H9 (cell line): ENCODE results near the gene PCBD2. TPM values are rescaled to one million over a fixed set of nuclear protein-coding genes. Genes with fewer than 3 reads are reported as not detected.

Experiments
- DNase-seq: peaks from one replicate; pipeline ENCODE4 v3.0.0-alpha.2; 2017
- H2AFZ ChIP-seq: one replicate; pipeline ENCODE4 v1.6.1; 2013; ENCODE audit warnings: mild to moderate bottlenecking, low read length, control low read depth, moderate library complexity
- H2AK5ac ChIP-seq: 2 replicates; pipeline ENCODE4 v1.6.1; 2013; ENCODE audit warnings: low read length, control low read depth, mixed read lengths; ENCODE audit not compliant: insufficient read length
- H2BK120ac ChIP-seq: one replicate; pipeline ENCODE4 v1.6.1; 2013; ENCODE audit warnings: low read depth, mild to moderate bottlenecking, low read length, control low read depth, inconsistent platforms; ENCODE audit not compliant: poor library complexity, severe bottlenecking
- H2BK12ac ChIP-seq: 2 replicates; pipeline ENCODE4 v1.6.1; 2013; ENCODE audit warnings: low read length, control low read depth, mixed read lengths, low read depth; ENCODE audit not compliant: insufficient read length
- H2BK15ac ChIP-seq: 2 replicates; pipeline ENCODE4 v1.6.1; 2013; ENCODE audit warnings: low read depth, low read length, control low read depth
- H2BK20ac ChIP-seq: one replicate; pipeline ENCODE4 v1.6.1; 2013; ENCODE audit warnings: low read depth, mild to moderate bottlenecking, low read length, control low read depth, inconsistent platforms; ENCODE audit not compliant: poor library complexity, severe bottlenecking
- H2BK5ac ChIP-seq: 2 replicates; pipeline ENCODE4 v1.6.1; 2013; ENCODE audit warnings: low read length, control low read depth, mixed read lengths; ENCODE audit not compliant: insufficient read length
- H3K14ac ChIP-seq: 2 replicates; pipeline ENCODE4 v1.6.1; 2013; ENCODE audit warnings: low read length, control low read depth; ENCODE audit not compliant: insufficient read depth
- H3K18ac ChIP-seq: 2 replicates; pipeline ENCODE4 v1.6.1; 2013; ENCODE audit warnings: low read depth, mild to moderate bottlenecking, mixed read lengths, low read length, control low read depth; ENCODE audit not compliant: insufficient read length
- H3K23ac ChIP-seq: 2 replicates; pipeline ENCODE4 v1.6.1; 2013; ENCODE audit warnings: low read length, control low read depth, mixed read lengths, low read depth; ENCODE audit not compliant: insufficient read length
- H3K23me2 ChIP-seq: 2 replicates; pipeline ENCODE4 v1.6.1; 2013; ENCODE audit warnings: low read depth, mild to moderate bottlenecking, mixed read lengths, low read length, control low read depth; ENCODE audit not compliant: insufficient read length, poor library complexity, severe bottlenecking
- H3K27ac ChIP-seq: 2 replicates; pipeline ENCODE4 v1.5.1; 2013; ENCODE audit warnings: low read length, control low read depth, mixed read lengths, low read depth; ENCODE audit not compliant: insufficient read length
- H3K27me3 ChIP-seq: 2 replicates; pipeline ENCODE4 v1.6.1; 2013; ENCODE audit warnings: low read length, control low read depth, inconsistent platforms; ENCODE audit not compliant: insufficient read depth
- H3K4ac ChIP-seq: 2 replicates; pipeline ENCODE4 v1.6.1; 2013; ENCODE audit warnings: low read depth, mild to moderate bottlenecking, control low read depth, inconsistent platforms, low read length, moderate library complexity
- H3K4me1 ChIP-seq: 2 replicates; pipeline ENCODE4 v1.6.1; 2013; ENCODE audit warnings: low read length, control low read depth, inconsistent platforms; ENCODE audit not compliant: insufficient read depth
- H3K4me2 ChIP-seq: 2 replicates; pipeline ENCODE4 v1.6.1; 2013; ENCODE audit warnings: low read length, control low read depth, mixed read lengths; ENCODE audit not compliant: insufficient read length, insufficient read depth
- H3K56ac ChIP-seq: 2 replicates; pipeline ENCODE4 v1.6.1; 2013; ENCODE audit warnings: low read depth, mild to moderate bottlenecking, mixed read lengths, low read length, control low read depth; ENCODE audit not compliant: insufficient read length
- H3K79me1 ChIP-seq: 2 replicates; pipeline ENCODE4 v1.6.1; 2013; ENCODE audit warnings: low read depth, mild to moderate bottlenecking, moderate library complexity, low read length, control low read depth, inconsistent platforms; ENCODE audit not compliant: insufficient read depth, poor library complexity, severe bottlenecking
- H3K79me2 ChIP-seq: 2 replicates; pipeline ENCODE4 v1.6.1; 2013; ENCODE audit warnings: low read length, control low read depth, inconsistent platforms; ENCODE audit not compliant: insufficient read depth
- H3K9ac ChIP-seq: 2 replicates; pipeline ENCODE4 v1.6.1; 2013; ENCODE audit warnings: low read length, control low read depth, mixed read lengths; ENCODE audit not compliant: insufficient read length; ENCODE audit errors: extremely low read depth
- H3K9me3 ChIP-seq: one replicate; pipeline ENCODE4 v1.6.1; 2013; ENCODE audit warnings: low read depth, low read length, inconsistent platforms; ENCODE audit not compliant: control insufficient read depth
- H3T11ph ChIP-seq: one replicate; pipeline ENCODE4 v1.6.1; 2013; ENCODE audit warnings: mild to moderate bottlenecking, low read length, control low read depth, inconsistent platforms
- H4K20me1 ChIP-seq: one replicate; pipeline ENCODE4 v1.6.1; 2013; ENCODE audit not compliant: control insufficient read depth, insufficient read length, insufficient read depth
- H4K5ac ChIP-seq: 2 replicates; pipeline ENCODE4 v1.6.1; 2013; ENCODE audit warnings: low read depth, mild to moderate bottlenecking, mixed read lengths, low read length, control low read depth; ENCODE audit not compliant: insufficient read length
- H4K8ac ChIP-seq: replicated peaks from 2 replicates; pipeline ENCODE4 v1.6.1; 2013; ENCODE audit warnings: low read length, control low read depth, mixed read lengths, low read depth; ENCODE audit not compliant: insufficient read length
- H4K91ac ChIP-seq: 2 replicates; pipeline ENCODE4 v1.6.1; 2013; ENCODE audit warnings: low read depth, mild to moderate bottlenecking, moderate library complexity, mixed read lengths, low read length, control low read depth; ENCODE audit not compliant: insufficient read length
- H3K27ac Mint-ChIP-seq, 3 experiments: 2 replicates in 2 of 3; 3 replicates in 1 of 3; pipeline ENCODE4 v1.8.0; 2020 to 2021; ENCODE audit warnings: mixed read lengths in 3 of 3, mild to moderate bottlenecking in 1 of 3, moderate library complexity in 1 of 3
- H3K27me3 Mint-ChIP-seq: 2 replicates; pipeline ENCODE4 v1.8.0; 2021; ENCODE audit warnings: low read depth, mild to moderate bottlenecking, moderate library complexity, mixed read lengths
- H3K36me3 Mint-ChIP-seq, 3 experiments: 2 replicates in 2 of 3; 3 replicates in 1 of 3; pipeline ENCODE4 v1.8.0; 2020 to 2021; ENCODE audit warnings: low read depth in 3 of 3, mixed read lengths in 3 of 3; ENCODE audit not compliant: insufficient read depth in 1 of 3
- H3K4me1 Mint-ChIP-seq, 2 experiments: 2 replicates each; pipeline ENCODE4 v1.8.0; 2020; ENCODE audit warnings: mixed read lengths in 2 of 2
- H3K4me3 Mint-ChIP-seq, 2 experiments: 2 replicates in 1 of 2; 3 replicates in 1 of 2; pipeline ENCODE4 v1.8.0; 2020 to 2021; ENCODE audit warnings: mild to moderate bottlenecking in 2 of 2, mixed read lengths in 2 of 2, moderate library complexity in 1 of 2
- H3K9me3 Mint-ChIP-seq, 2 experiments: 2 replicates in 1 of 2; 3 replicates in 1 of 2; pipeline ENCODE4 v1.8.0; 2020; ENCODE audit warnings: mild to moderate bottlenecking in 2 of 2, mixed read lengths in 2 of 2, moderate library complexity in 1 of 2
- CTCF ChIP-seq: fragments of 200-600 bp; sonication (generic); conservative IDR thresholded peaks from 3 replicates; pipeline ENCODE4 v1.8.0; 2021; ENCODE audit warnings: antibody characterized with exemption, mild to moderate bottlenecking
- WGBS: extraction: QIAGEN DNeasy Blood & Tissue Kit; methylation state at CpG from one replicate; pipeline ENCODE4 v1.1.7; 2013; ENCODE audit warnings: missing lambda C conversion rate, low lambda C conversion rate, mixed read lengths; ENCODE audit not compliant: insufficient read length; ENCODE audit errors: extremely low coverage; 5-methylcytosine and 5-hydroxymethylcytosine counted together
- total RNA-seq: library from RNA; stranded (reverse); gene quantifications from 2 replicates; pipeline ENCODE4 v1.2.1, GENCODE V29; 2021

Gene PCBD2
- total RNA-seq, 1 experiment from 2014 or later = 11.9 TPM

- Histone ChIP-seq H3K27ac (no peak overlapping the region), H4K91ac (no peak overlapping the region), H4K20me1 (no peaks in the 10 kb centered on the region), H3K79me2 (no peaks in the 10 kb centered on the region), H4K8ac (no peak overlapping the region), H2BK120ac (no peak overlapping the region), H3K18ac (no peak overlapping the region), H3K23ac (no peak overlapping the region), H2BK12ac (no peak overlapping the region), H3K9me3 (no peaks in the 10 kb centered on the region), H2AK5ac (no peak overlapping the region), H2BK20ac (no peak overlapping the region), H3K14ac (no peak overlapping the region), H2BK15ac (no peak overlapping the region), H4K5ac (no peak overlapping the region), H3K4me2 (no peak overlapping the region), H2BK5ac (no peak overlapping the region), H3K4me1 (no peaks in the 10 kb centered on the region), H2AFZ (no peak overlapping the region), H3K23me2 (no peaks in the 10 kb centered on the region), H3K9ac (no peak overlapping the region), H3K56ac (no peak overlapping the region), H3K27me3 (no peaks in the 10 kb centered on the region), H3K4ac (no peak overlapping the region), H3K79me1 (no peaks in the 10 kb centered on the region), H3T11ph (no peak overlapping the region)
- no peak overlapping the region for H3K4me3 Mint-ChIP-seq
- H3K4me1 Mint-ChIP-seq = no peaks in the 10 kb centered on the region
- peaks cover 7 to 42% (median 36%) of the 10 kb centered on the region in 3 experiments; a peak in 6 of 7 replicates for H3K36me3 Mint-ChIP-seq
- TF ChIP-seq CTCF = no peak
- H3K27me3 Mint-ChIP-seq = no peaks in the 10 kb centered on the region
- WGBS = no CpG with 5 or more reads among the region's 3 CpGs
- DNase-seq = no peak
- H3K27ac Mint-ChIP-seq = no peak overlapping the region
- no peaks in the 10 kb centered on the region for H3K9me3 Mint-ChIP-seq
These were observed 47.5 kb upstream of the PCBD2 start for GRCh38 chr5:134857401-134857800.
